IMR-90 (cell line): Measurements from ENCODE around the gene BRF1. TPM values are rescaled to one million over a fixed set of nuclear protein-coding genes. Genes with fewer than 3 reads are reported as not detected.
A peak's percentile ranks its signal among the peaks of the same experiment; 100 is the strongest.

Experiments used
- ATAC-seq: fragments of 200-7000 bp; cut with Tn5 transposase; 2 replicates; pipeline ENCODE4 v1.9.1; 2020; ENCODE audit warnings: low read depth, mild to moderate bottlenecking, moderate library complexity
- BruUV-seq: library from RNA; stranded (reverse); fragments of 400-500 nt; replicated peaks from 2 replicates; lab custom pipeline; 2021; lab: Mats Ljungman, UMichigan
- CTCF ChIA-PET: fragments of 300-600 bp; formaldehyde crosslinking; extraction: SDS; loops from one replicate; lab custom pipeline; 2021; ENCODE audit warnings: antibody characterized with exemption; lab: Yijun Ruan, JAX
- POLR2A ChIA-PET: fragments of 300-600 bp; sonication (Branson Sonifier 250); formaldehyde crosslinking; loops from one replicate; lab custom pipeline; 2022; ENCODE audit warnings: antibody characterized with exemption; ENCODE audit not compliant: unreplicated experiment; lab: Charles Lee
- DNase-seq: peaks from one replicate; pipeline ENCODE4 v3.0.0; 2013
- H2AFZ ChIP-seq: replicated peaks from 2 replicates; pipeline ENCODE3; 2013; ENCODE audit warnings: low read length, mild to moderate bottlenecking; ENCODE audit not compliant: poor library complexity
- H2AK5ac ChIP-seq: 2 replicates; pipeline ENCODE4 v1.6.1; 2013; ENCODE audit warnings: low read depth, low read length, inconsistent platforms
- H2AK9ac ChIP-seq: replicated peaks from 2 replicates; pipeline ENCODE3; 2013; ENCODE audit warnings: mild to moderate bottlenecking, low read depth, low read length, moderate library complexity; ENCODE audit not compliant: poor library complexity
- H2BK120ac ChIP-seq: 2 replicates; pipeline ENCODE4 v1.6.1; 2013; ENCODE audit warnings: low read depth, low read length, inconsistent platforms
- H2BK15ac ChIP-seq: 3 replicates; pipeline ENCODE4 v1.6.1; 2013; ENCODE audit warnings: low read depth, low read length, inconsistent platforms
- H2BK20ac ChIP-seq: 2 replicates; pipeline ENCODE4 v1.6.1; 2013; ENCODE audit warnings: low read depth, mild to moderate bottlenecking, inconsistent platforms, low read length, moderate library complexity
- H2BK5ac ChIP-seq: 2 replicates; pipeline ENCODE4 v1.6.1; 2013; ENCODE audit warnings: mild to moderate bottlenecking, low read depth, low read length, inconsistent platforms; ENCODE audit not compliant: poor library complexity, severe bottlenecking
- H3K14ac ChIP-seq: replicated peaks from 2 replicates; pipeline ENCODE4 v1.6.1; 2013; ENCODE audit warnings: low read depth, low read length, inconsistent platforms
- H3K18ac ChIP-seq: 2 replicates; pipeline ENCODE4 v1.6.1; 2013; ENCODE audit warnings: low read depth, low read length, control low read depth
- H3K23ac ChIP-seq: 2 replicates; pipeline ENCODE4 v1.6.1; 2013; ENCODE audit warnings: low read depth, low read length, inconsistent platforms
- H3K27ac ChIP-seq: 2 replicates; pipeline ENCODE4 v1.5.1; 2013; ENCODE audit warnings: mild to moderate bottlenecking, control low read depth, low read length; ENCODE audit not compliant: insufficient read depth
- H3K27me3 ChIP-seq: 2 replicates; pipeline ENCODE4 v1.6.1; 2013; ENCODE audit warnings: low read length; ENCODE audit not compliant: control insufficient read depth, insufficient read depth
- H3K36me3 ChIP-seq: 2 replicates; pipeline ENCODE4 v1.6.1; 2013; ENCODE audit warnings: low read length, mixed read lengths; ENCODE audit not compliant: control insufficient read depth, insufficient read depth
- H3K4ac ChIP-seq: 2 replicates; pipeline ENCODE4 v1.6.1; 2013; ENCODE audit warnings: low read depth, low read length, inconsistent platforms
- H3K4me1 ChIP-seq: 2 replicates; pipeline ENCODE4 v1.6.1; 2013; ENCODE audit warnings: low read length, mixed read lengths; ENCODE audit not compliant: control insufficient read depth, insufficient read depth
- H3K4me2 ChIP-seq: 2 replicates; pipeline ENCODE4 v1.6.1; 2013; ENCODE audit warnings: low read depth, mild to moderate bottlenecking, control low read depth, low read length, moderate library complexity
- H3K4me3 ChIP-seq: 2 replicates; pipeline ENCODE4 v1.5.1; 2013; ENCODE audit warnings: low read depth, mild to moderate bottlenecking, control low read depth, low read length, moderate library complexity; ENCODE audit not compliant: insufficient read depth
- H3K56ac ChIP-seq: 2 replicates; pipeline ENCODE4 v1.6.1; 2013; ENCODE audit warnings: low read length, inconsistent platforms; ENCODE audit not compliant: insufficient read depth; ENCODE audit errors: extremely low read depth
- H3K79me1 ChIP-seq, 2 experiments: 2 replicates each; pipeline ENCODE4 v1.6.1; 2013; ENCODE audit warnings: low read length in 2 of 2, inconsistent platforms in 1 of 2, low read depth in 1 of 2
- H3K9ac ChIP-seq: 2 replicates; pipeline ENCODE4 v1.6.1; 2013; ENCODE audit warnings: low read depth, low read length, control low read depth
- H3K9me1 ChIP-seq: 2 replicates; pipeline ENCODE4 v1.6.1; 2013; ENCODE audit warnings: low read length, inconsistent platforms; ENCODE audit not compliant: insufficient read depth
- H3K9me3 ChIP-seq: 2 replicates; pipeline ENCODE4 v1.6.1; 2013; ENCODE audit warnings: low read length; ENCODE audit not compliant: control insufficient read depth, insufficient read depth
- H4K20me1 ChIP-seq: 2 replicates; pipeline ENCODE4 v1.6.1; 2013; ENCODE audit warnings: low read length, inconsistent platforms; ENCODE audit not compliant: insufficient read depth
- H4K5ac ChIP-seq: 2 replicates; pipeline ENCODE4 v1.6.1; 2013; ENCODE audit warnings: mild to moderate bottlenecking, low read depth, low read length, control low read depth
- H4K8ac ChIP-seq, 2 experiments: 2 replicates each; pipeline ENCODE4 v1.6.1; 2013; ENCODE audit warnings: low read depth in 2 of 2, low read length in 2 of 2, control low read depth in 1 of 2, inconsistent platforms in 1 of 2
- H4K91ac ChIP-seq: 2 replicates; pipeline ENCODE4 v1.6.1; 2013; ENCODE audit warnings: low read depth, low read length, inconsistent platforms; ENCODE audit not compliant: insufficient read depth
- CHD1 ChIP-seq: IDR thresholded peaks from 2 replicates; pipeline ENCODE4 v1.6.1; 2012; ENCODE audit warnings: low read depth, low read length, improper control_type of control experiment
- ELK1 ChIP-seq: fragments of 150-350 bp; IDR thresholded peaks from 2 replicates; pipeline ENCODE4 v1.6.1; 2016; ENCODE audit warnings: low read depth, mild to moderate bottlenecking, low read length, moderate library complexity, borderline replicate concordance
- FOS ChIP-seq: fragments of 150-350 bp; IDR thresholded peaks from 2 replicates; pipeline ENCODE4 v1.6.1; 2016; ENCODE audit warnings: low read depth, low read length
- MAFK ChIP-seq: IDR thresholded peaks from 2 replicates; pipeline ENCODE4 v1.6.1; 2012; ENCODE audit warnings: low read depth, low read length, improper control_type of control experiment
- NFE2L2 ChIP-seq: fragments of 150-350 bp; IDR thresholded peaks from 2 replicates; pipeline ENCODE4 v1.6.1; 2016; ENCODE audit warnings: low read depth, mild to moderate bottlenecking, low read length
- POLR2A ChIP-seq: IDR thresholded peaks from 2 replicates; pipeline ENCODE4 v1.6.1; 2012; ENCODE audit warnings: mild to moderate bottlenecking, low read depth, low read length
- RAD21 ChIP-seq: IDR thresholded peaks from 2 replicates; pipeline ENCODE4 v1.6.1; 2012; ENCODE audit warnings: low read length, improper control_type of control experiment
- RCOR1 ChIP-seq: IDR thresholded peaks from 2 replicates; pipeline ENCODE4 v1.6.1; 2012; ENCODE audit warnings: mild to moderate bottlenecking, low read length, improper control_type of control experiment; ENCODE audit not compliant: insufficient replicate concordance
- RFX5 ChIP-seq: IDR thresholded peaks from 2 replicates; pipeline ENCODE4 v1.8.0; 2012; ENCODE audit warnings: low read depth, mild to moderate bottlenecking, low read length, moderate library complexity
- whole genome bisulfite sequencing, 2 experiments: methylation state at CpG; one replicate each; pipeline versions ENCODE4 v1.1.5 to v1.1.7; 2013; ENCODE audit warnings: missing lambda C conversion rate in 2 of 2; ENCODE audit not compliant: insufficient read length in 1 of 2; ENCODE audit errors: extremely low coverage in 2 of 2; 5-methylcytosine and 5-hydroxymethylcytosine counted together
- dilution Hi-C: fragments of 300-500 bp; cut with HindIII; formaldehyde crosslinking; loops from one replicate; pipeline ENCODE4 v1.14.3; 2018; ENCODE audit warnings: low sequenced_read_pairs; ENCODE audit not compliant: unreplicated experiment
- in situ Hi-C: fragments of 300-500 bp; cut with MboI; formaldehyde crosslinking; loops from 3 replicates; pipeline ENCODE4 v1.14.3; 2019; ENCODE audit warnings: low sequenced_read_pairs, inconsistent platforms, mixed read lengths
- intact Hi-C: fragments of 100-400 bp; cut with micrococcal nuclease; formaldehyde crosslinking; loops from 2 replicates; pipeline ENCODE4 v1.10.0; 2022
- polyA plus RNA-seq, 3 experiments: library from polyadenylated mRNA; depleted of rRNA; stranded (reverse); fragments of >200 nt; gene quantifications; 2 replicates each; pipeline ENCODE4 v1.2.3, GENCODE V29; 2012; ENCODE audit warnings: low replicate concordance in 1 of 3
- total RNA-seq: library from RNA; depleted of rRNA; stranded (reverse); fragments of >200 nt; gene quantifications from 2 replicates; pipeline ENCODE4 v1.2.3, GENCODE V29; 2012
- TF ChIP-seq, protein P1 (sequence below): conservative IDR thresholded peaks from 2 replicates; pipeline ENCODE4 v1.5.1; 2012; ENCODE audit warnings: mild to moderate bottlenecking, low read depth, low read length, improper control_type of control experiment

The BRF1 gene
- total and polyA plus RNA-seq, 2 of the 4 experiments (the other 2 are of a cell fraction): 12.4 to 16.7 TPM

DNA sequence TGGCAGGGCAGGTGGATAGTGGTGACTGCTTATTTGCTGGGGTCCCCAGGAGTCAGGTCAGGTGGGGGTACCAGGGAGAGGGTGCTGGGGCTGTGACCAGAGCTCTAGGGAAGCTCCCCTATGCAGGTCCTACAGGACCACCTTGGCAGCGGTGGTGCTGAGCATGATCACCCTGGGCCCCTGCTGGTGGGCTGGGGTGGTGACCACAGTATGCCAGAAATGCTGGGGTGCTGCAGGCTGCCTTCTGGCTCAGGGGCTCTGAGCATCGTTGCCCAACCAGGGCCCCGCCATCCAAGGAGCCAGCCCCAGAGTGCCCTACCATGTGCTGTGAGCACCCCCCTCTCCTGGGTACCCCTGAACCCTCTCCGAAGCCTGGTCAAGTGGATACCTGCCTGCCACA is 102.2 kb downstream of the BRF1 start:
- H3K4me1 ChIP-seq: peaks cover 3% of the 10 kb centered on the region; the same call in 1 of the 2 replicates
- no peak for ATAC-seq
- in situ Hi-C loops (no loop called here), intact Hi-C loops (no loop called here), dilution Hi-C loops (no loop called here)
- H3K23ac ChIP-seq: no peak overlapping the region
- no peaks in the 10 kb centered on the region for H3K9me3 ChIP-seq
- H3K9ac ChIP-seq: no peak overlapping the region
- H3K4me3 ChIP-seq: no peak overlapping the region
- H2BK15ac ChIP-seq: no peak overlapping the region
- no TSS peak for BruUV-seq
- H4K5ac ChIP-seq: no peak overlapping the region
- H2BK5ac ChIP-seq: no peak overlapping the region
- H3K27me3 ChIP-seq: peaks cover 44% of the 10 kb centered on the region
- no peak overlapping the region for H2AK5ac ChIP-seq
- H3K4ac ChIP-seq: no peak overlapping the region
- TF ChIP-seq FOS: no peak
- no peak for TF ChIP-seq POLR2A
- no peak for TF ChIP-seq ELK1
- no peak for TF ChIP-seq RCOR1
- TF ChIP-seq RAD21: no peak
- TF ChIP-seq, protein P1, sequence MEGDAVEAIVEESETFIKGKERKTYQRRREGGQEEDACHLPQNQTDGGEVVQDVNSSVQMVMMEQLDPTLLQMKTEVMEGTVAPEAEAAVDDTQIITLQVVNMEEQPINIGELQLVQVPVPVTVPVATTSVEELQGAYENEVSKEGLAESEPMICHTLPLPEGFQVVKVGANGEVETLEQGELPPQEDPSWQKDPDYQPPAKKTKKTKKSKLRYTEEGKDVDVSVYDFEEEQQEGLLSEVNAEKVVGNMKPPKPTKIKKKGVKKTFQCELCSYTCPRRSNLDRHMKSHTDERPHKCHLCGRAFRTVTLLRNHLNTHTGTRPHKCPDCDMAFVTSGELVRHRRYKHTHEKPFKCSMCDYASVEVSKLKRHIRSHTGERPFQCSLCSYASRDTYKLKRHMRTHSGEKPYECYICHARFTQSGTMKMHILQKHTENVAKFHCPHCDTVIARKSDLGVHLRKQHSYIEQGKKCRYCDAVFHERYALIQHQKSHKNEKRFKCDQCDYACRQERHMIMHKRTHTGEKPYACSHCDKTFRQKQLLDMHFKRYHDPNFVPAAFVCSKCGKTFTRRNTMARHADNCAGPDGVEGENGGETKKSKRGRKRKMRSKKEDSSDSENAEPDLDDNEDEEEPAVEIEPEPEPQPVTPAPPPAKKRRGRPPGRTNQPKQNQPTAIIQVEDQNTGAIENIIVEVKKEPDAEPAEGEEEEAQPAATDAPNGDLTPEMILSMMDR: no peak
- TF ChIP-seq NFE2L2: no peak
- no peak for TF ChIP-seq CHD1
- no peak for TF ChIP-seq RFX5
- TF ChIP-seq MAFK: no peak
- CTCF ChIA-PET: no interaction called here
- no peak overlapping the region for H3K4me2 ChIP-seq
- H2AK9ac ChIP-seq: no peak overlapping the region
- H2AFZ ChIP-seq: peak overlapping the region; percentile 70
- no peak for DNase-seq
- no peak overlapping the region for H4K8ac ChIP-seq
- no peaks in the 10 kb centered on the region for H3K36me3 ChIP-seq
- H2BK20ac ChIP-seq: no peak overlapping the region
- H3K9me1 ChIP-seq: no peaks in the 10 kb centered on the region
- WGBS, 2 experiments: 70% methylated on average over 2 of the region's 4 CpGs; no CpG with 5 or more reads in 1 of the 2 experiments
- H3K79me1 ChIP-seq: no peaks in the 10 kb centered on the region
- H4K20me1 ChIP-seq: no peaks in the 10 kb centered on the region; the same call in 1 of the 2 replicates
- H3K18ac ChIP-seq: no peak overlapping the region
- POLR2A ChIA-PET: no interaction called here
- H3K14ac ChIP-seq: no peak overlapping the region
- H4K91ac ChIP-seq: no peak overlapping the region
- H2BK120ac ChIP-seq: no peak overlapping the region
- H3K27ac ChIP-seq: no peak overlapping the region
- no peak overlapping the region for H3K56ac ChIP-seq
